HepG2 (cell line): Measurements from ENCODE around the gene TNFRSF21. TPM values are rescaled to one million over a fixed set of nuclear protein-coding genes. Genes with fewer than 3 reads are reported as not detected.

Source experiments
- ARID2 ChIP-seq: sonication (generic); formaldehyde crosslinking; IDR thresholded peaks from 2 replicates; pipeline ENCODE4 v1.8.1; 2022; ENCODE audit warnings: mild to moderate bottlenecking, missing genetic modification reagents, borderline replicate concordance
- ATF5 ChIP-seq: sonication (generic); formaldehyde crosslinking; IDR thresholded peaks from 2 replicates; pipeline ENCODE4 v1.4.0; 2020; ENCODE audit warnings: mild to moderate bottlenecking, low read depth, missing genetic modification reagents
- BCL6 ChIP-seq: IDR thresholded peaks from 2 replicates; pipeline ENCODE4 v1.6.1; 2016; ENCODE audit warnings: missing genetic modification reagents, missing compliant biosample characterization
- CBX5 ChIP-seq: sonication (generic); formaldehyde crosslinking; IDR thresholded peaks from 2 replicates; pipeline ENCODE4 v1.4.0; 2020; ENCODE audit warnings: missing genetic modification reagents, borderline replicate concordance
- CENPX ChIP-seq: sonication (generic); formaldehyde crosslinking; IDR thresholded peaks from 2 replicates; pipeline ENCODE4 v1.9.0; 2021; ENCODE audit warnings: mild to moderate bottlenecking, missing genetic modification reagents, moderate library complexity
- GATAD1 ChIP-seq: IDR thresholded peaks from 2 replicates; pipeline ENCODE4 v1.6.1; 2016; ENCODE audit warnings: missing genetic modification reagents, missing compliant biosample characterization
- HOMEZ ChIP-seq: IDR thresholded peaks from 2 replicates; pipeline ENCODE4 v1.6.1; 2016; ENCODE audit warnings: low read depth
- JUNB ChIP-seq: sonication (generic); formaldehyde crosslinking; IDR thresholded peaks from 2 replicates; pipeline ENCODE4 v1.8.0; 2022; ENCODE audit warnings: missing genetic modification reagents, mild to moderate bottlenecking, borderline replicate concordance
- LRRFIP1 ChIP-seq: sonication (generic); formaldehyde crosslinking; conservative IDR thresholded peaks from 2 replicates; pipeline ENCODE4 v1.4.0; 2020; ENCODE audit warnings: missing genetic modification reagents
- MYNN ChIP-seq: sonication (generic); formaldehyde crosslinking; IDR thresholded peaks from 2 replicates; pipeline ENCODE4 v1.4.0; 2020; ENCODE audit warnings: mild to moderate bottlenecking, low read depth, missing genetic modification reagents
- PAX8 ChIP-seq: sonication (generic); formaldehyde crosslinking; IDR thresholded peaks from 2 replicates; pipeline ENCODE4 v1.8.0; 2022; ENCODE audit warnings: mild to moderate bottlenecking, missing genetic modification reagents, borderline replicate concordance
- PRPF4 ChIP-seq: fragments of 200-400 bp; formaldehyde crosslinking; IDR thresholded peaks from 2 replicates; pipeline ENCODE4 v1.6.1; 2016; ENCODE audit warnings: low read length, low read depth; ENCODE audit not compliant: poor library complexity, severe bottlenecking
- RARA ChIP-seq: IDR thresholded peaks from 2 replicates; pipeline ENCODE4 v1.6.1; 2016; ENCODE audit warnings: missing genetic modification reagents, missing compliant biosample characterization
- SAP130 ChIP-seq: IDR thresholded peaks from 2 replicates; pipeline ENCODE4 v1.6.1; 2016; ENCODE audit warnings: low read depth
- SMC3 ChIP-seq: IDR thresholded peaks from 2 replicates; pipeline ENCODE4 v1.6.1; 2011; ENCODE audit warnings: low read length, improper control_type of control experiment
- ZNF275 ChIP-seq: sonication (generic); formaldehyde crosslinking; IDR thresholded peaks from 2 replicates; pipeline ENCODE4 v1.8.0; 2022; ENCODE audit warnings: missing genetic modification reagents, mild to moderate bottlenecking, inconsistent platforms, borderline replicate concordance
- ZNF530 ChIP-seq: sonication (generic); formaldehyde crosslinking; IDR thresholded peaks from 2 replicates; pipeline ENCODE4 v1.5.0; 2020; ENCODE audit warnings: low read depth, mild to moderate bottlenecking, missing genetic modification reagents
- ZNF567 ChIP-seq: sonication (generic); formaldehyde crosslinking; IDR thresholded peaks from 2 replicates; pipeline ENCODE4 v1.8.1; 2023; ENCODE audit warnings: mild to moderate bottlenecking, missing genetic modification reagents, borderline replicate concordance
- ZNF780A ChIP-seq: sonication (generic); formaldehyde crosslinking; IDR thresholded peaks from 2 replicates; pipeline ENCODE4 v1.8.0; 2022; ENCODE audit warnings: mild to moderate bottlenecking, missing genetic modification reagents, moderate library complexity
- ZSCAN30 ChIP-seq: sonication (generic); formaldehyde crosslinking; IDR thresholded peaks from 2 replicates; pipeline ENCODE4 v1.5.0; 2020; ENCODE audit warnings: mild to moderate bottlenecking, missing genetic modification reagents
- ZSCAN31 ChIP-seq: sonication (generic); formaldehyde crosslinking; IDR thresholded peaks from 2 replicates; pipeline ENCODE4 v1.5.0; 2020; ENCODE audit warnings: low read depth, mild to moderate bottlenecking, missing genetic modification reagents
- polyA plus RNA-seq, 8 experiments: library from polyadenylated mRNA; depleted of rRNA in 3 of 8; stranded (reverse) in 7 of 8; unstranded in 1 of 8; fragments of >200 nt; fragmentation: Illumina TruSeq in 4 of 8; extraction: Trizol in 4 of 8; gene quantifications; 2 replicates each; pipeline versions ENCODE4 v1.2.1 to v1.2.3, GENCODE V29; 2011 to 2016; ENCODE audit warnings: low read depth in 4 of 8, missing spikeins in 1 of 8, mixed read lengths in 1 of 8; ENCODE audit not compliant: insufficient read depth in 1 of 8
- total RNA-seq, 5 experiments: library from RNA; depleted of rRNA; stranded (reverse); fragments of >200 nt; fragmentation: Illumina TruSeq; extraction: Trizol; gene quantifications; 2 replicates each; pipeline ENCODE4 v1.2.3, GENCODE V29; 2016; ENCODE audit warnings: low read depth in 1 of 5
- TF ChIP-seq, protein P1 (sequence below): IDR thresholded peaks from 2 replicates; pipeline ENCODE4 v1.6.1; 2016; ENCODE audit warnings: mild to moderate bottlenecking, missing biosample characterization, missing genetic modification reagents
- TF ChIP-seq, protein P2 (sequence below): sonication (generic); formaldehyde crosslinking; IDR thresholded peaks from 2 replicates; pipeline ENCODE4 v1.4.0; 2020; ENCODE audit warnings: low read depth, mild to moderate bottlenecking, missing genetic modification reagents

TNFRSF21 gene
- total and polyA plus RNA-seq, 2 of the 13 experiments (the other 11 are each of a cell fraction or from before 2014, with no cell fraction given) = 24.8 to 46.3 TPM

DNA sequence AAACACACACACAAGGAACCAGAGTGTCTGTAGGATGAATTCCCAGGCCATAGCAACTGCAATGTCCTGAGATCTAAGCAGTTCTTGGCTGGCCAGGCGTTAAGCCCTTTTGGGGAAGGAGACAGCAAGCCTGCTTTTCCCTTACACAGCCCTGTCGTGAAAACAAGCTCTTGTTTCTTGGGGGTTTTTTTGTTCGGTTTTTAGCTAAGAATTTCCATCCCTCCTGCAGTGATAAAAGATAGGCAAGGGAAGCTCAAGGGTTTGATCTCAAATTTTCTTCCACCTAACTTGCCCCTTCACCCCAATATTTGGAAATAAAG lies 1.5 kb downstream of the TNFRSF21 start (continued):
- TF ChIP-seq, protein P1, sequence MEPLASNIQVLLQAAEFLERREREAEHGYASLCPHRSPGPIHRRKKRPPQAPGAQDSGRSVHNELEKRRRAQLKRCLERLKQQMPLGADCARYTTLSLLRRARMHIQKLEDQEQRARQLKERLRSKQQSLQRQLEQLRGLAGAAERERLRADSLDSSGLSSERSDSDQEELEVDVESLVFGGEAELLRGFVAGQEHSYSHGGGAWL = no peak
- TF ChIP-seq CENPX (CRISPR knock-in tag) (no peak), CBX5 (CRISPR knock-in tag) (no peak), ZNF275 (CRISPR knock-in tag) (no peak), MYNN (no peak), JUNB (CRISPR knock-in tag) (no peak), SAP130 (CRISPR knock-in tag) (peak; percentile 27; the same call in 1 of the 2 replicates), BCL6 (no peak), ZSCAN30 (CRISPR knock-in tag) (no peak), ARID2 (CRISPR knock-in tag) (0 out of 2 replicates have a peak, but pooled peaks have one; percentile 41), ZSCAN31 (CRISPR knock-in tag) (0 out of 2 replicates have a peak, but pooled peaks have one; percentile 18), ZNF530 (CRISPR knock-in tag) (no peak), LRRFIP1 (CRISPR knock-in tag) (no peak), PAX8 (CRISPR knock-in tag) (no peak), ATF5 (CRISPR knock-in tag) (no peak), ZNF567 (CRISPR knock-in tag) (no peak; the same call in 1 of the 2 replicates), RARA (CRISPR knock-in tag) (no peak), ZNF780A (no peak), PRPF4 (no peak), GATAD1 (CRISPR knock-in tag) (no peak), HOMEZ (CRISPR knock-in tag) (no peak), SMC3 (no peak)
- TF ChIP-seq, protein P2, sequence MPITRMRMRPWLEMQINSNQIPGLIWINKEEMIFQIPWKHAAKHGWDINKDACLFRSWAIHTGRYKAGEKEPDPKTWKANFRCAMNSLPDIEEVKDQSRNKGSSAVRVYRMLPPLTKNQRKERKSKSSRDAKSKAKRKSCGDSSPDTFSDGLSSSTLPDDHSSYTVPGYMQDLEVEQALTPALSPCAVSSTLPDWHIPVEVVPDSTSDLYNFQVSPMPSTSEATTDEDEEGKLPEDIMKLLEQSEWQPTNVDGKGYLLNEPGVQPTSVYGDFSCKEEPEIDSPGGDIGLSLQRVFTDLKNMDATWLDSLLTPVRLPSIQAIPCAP (CRISPR knock-in tag) = no peak
